ENCODE results near the gene ARHGAP6.

The ARHGAP6 gene

GRCh38 chrX:11100281-11101035 is 565.3 kb downstream of the ARHGAP6 start:
- H3K4me3 ChIP-seq (ENCODE audit: low read depth, low read length) = no peak overlapping the region
- TF ChIP-seq CTCF (IDR thresholded peaks at IDR 0.05; ENCODE audit: borderline replicate concordance, insufficient read depth, low read depth, low read length) = 0 out of 2 replicates have a peak, but pooled peaks have one; percentile 33

- TF ChIP-seq CTCF (IDR thresholded peaks at IDR 0.05; ENCODE audit: borderline replicate concordance, insufficient read depth, low read depth, low read length) = no peak
- no peak overlapping the region for H3K4me3 ChIP-seq (ENCODE audit: low read depth, low read length)
Observed at GRCh38 chrX:11099465-11099864, 566.3 kb downstream of the ARHGAP6 start.

GRCh38 chrX:11097933-11098332 is 567.8 kb downstream of the ARHGAP6 start:
- no peak for TF ChIP-seq CTCF (IDR thresholded peaks at IDR 0.05; ENCODE audit: borderline replicate concordance, insufficient read depth, low read depth, low read length)
- no peak overlapping the region for H3K4me3 ChIP-seq (ENCODE audit: low read depth, low read length)

GRCh38 chrX:11089802-11090201 is 575.9 kb downstream of the ARHGAP6 start:
- no peak for TF ChIP-seq CTCF (IDR thresholded peaks at IDR 0.05; ENCODE audit: borderline replicate concordance, insufficient read depth, low read depth, low read length)

More at GRCh38 chrX:11089802-11090201, 575.9 kb downstream of the ARHGAP6 start:
- no peak overlapping the region for H3K4me3 ChIP-seq (ENCODE audit: low read depth, low read length)

All from GM12875 (cell line).